T-helper 1 cell (primary cell): ENCODE results near the gene HOOK2.
"Not testable (repeated sequence)": the region's sequence is repeated elsewhere in the genome, so short reads cannot be mapped to it uniquely, and the experiment has no call there.

ENCODE experiments used
- DNase-seq, 5 donors: peaks; one replicate each; pipeline ENCODE4 v3.0.0-alpha.2; 2012 to 2020
- total RNA-seq, 4 donors: gene quantifications; one replicate each; lab custom pipeline; 2026; lab: John Stamatoyannopoulos, UW

HOOK2 gene, protein sequence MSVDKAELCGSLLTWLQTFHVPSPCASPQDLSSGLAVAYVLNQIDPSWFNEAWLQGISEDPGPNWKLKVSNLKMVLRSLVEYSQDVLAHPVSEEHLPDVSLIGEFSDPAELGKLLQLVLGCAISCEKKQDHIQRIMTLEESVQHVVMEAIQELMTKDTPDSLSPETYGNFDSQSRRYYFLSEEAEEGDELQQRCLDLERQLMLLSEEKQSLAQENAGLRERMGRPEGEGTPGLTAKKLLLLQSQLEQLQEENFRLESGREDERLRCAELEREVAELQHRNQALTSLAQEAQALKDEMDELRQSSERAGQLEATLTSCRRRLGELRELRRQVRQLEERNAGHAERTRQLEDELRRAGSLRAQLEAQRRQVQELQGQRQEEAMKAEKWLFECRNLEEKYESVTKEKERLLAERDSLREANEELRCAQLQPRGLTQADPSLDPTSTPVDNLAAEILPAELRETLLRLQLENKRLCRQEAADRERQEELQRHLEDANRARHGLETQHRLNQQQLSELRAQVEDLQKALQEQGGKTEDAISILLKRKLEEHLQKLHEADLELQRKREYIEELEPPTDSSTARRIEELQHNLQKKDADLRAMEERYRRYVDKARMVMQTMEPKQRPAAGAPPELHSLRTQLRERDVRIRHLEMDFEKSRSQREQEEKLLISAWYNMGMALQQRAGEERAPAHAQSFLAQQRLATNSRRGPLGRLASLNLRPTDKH
- 18.8 to 36.9 (median 21.6) reads per million in 4 donors for total RNA-seq

DNA sequence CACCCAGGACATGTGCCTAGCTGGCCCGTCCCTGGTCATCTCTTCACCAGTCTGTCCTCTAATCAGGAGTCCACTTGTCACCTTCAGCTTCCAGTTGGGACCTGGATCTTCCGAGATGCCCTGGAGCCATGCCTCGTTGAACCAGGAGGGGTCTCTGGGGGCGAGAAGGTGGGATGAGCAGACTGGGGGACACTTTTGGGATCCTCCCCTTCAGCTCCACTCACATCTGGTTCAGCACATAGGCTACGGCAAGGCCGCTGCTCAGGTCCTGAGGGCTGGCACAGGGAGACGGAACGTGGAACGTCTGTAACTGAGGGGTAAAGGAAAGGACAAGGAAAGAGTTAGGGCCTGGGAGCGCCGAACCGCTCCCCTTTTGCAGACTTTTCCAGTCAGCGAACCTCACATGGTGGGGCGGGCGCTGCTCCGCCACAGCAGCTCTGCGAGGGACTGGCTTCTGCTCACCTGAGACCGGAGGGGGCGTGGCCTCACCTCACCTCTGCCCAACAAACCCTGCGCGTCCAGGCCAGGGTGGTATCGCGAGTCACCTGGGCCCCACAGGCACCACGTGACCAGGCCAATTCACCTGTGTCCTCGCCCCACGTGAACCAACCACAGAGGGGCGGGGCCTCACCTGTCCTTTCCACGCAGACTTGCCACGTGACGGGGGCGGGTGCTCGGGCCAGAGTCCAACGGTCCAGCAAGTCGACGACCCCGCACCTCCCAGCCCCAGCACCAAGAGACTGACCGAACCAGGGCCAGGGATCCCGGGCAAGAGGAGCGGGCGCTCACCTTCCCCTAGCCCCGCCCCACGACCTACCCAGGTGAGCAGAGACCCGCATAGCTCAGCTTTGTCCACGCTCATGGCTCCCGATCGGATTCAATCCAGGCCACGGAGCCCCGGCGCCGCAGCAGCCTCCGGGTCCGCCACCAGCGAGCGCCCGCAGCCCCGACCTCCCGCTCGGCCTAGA is at the start of gene HOOK2:
Gene HOOK2, minus strand, starts transcription at position 965 of the 968 bp plus-strand sequence. Its CDS starts 103 bp downstream, at position 862.
- peak in 1 of 5 donors; percentile 45 for DNase-seq

DNA sequence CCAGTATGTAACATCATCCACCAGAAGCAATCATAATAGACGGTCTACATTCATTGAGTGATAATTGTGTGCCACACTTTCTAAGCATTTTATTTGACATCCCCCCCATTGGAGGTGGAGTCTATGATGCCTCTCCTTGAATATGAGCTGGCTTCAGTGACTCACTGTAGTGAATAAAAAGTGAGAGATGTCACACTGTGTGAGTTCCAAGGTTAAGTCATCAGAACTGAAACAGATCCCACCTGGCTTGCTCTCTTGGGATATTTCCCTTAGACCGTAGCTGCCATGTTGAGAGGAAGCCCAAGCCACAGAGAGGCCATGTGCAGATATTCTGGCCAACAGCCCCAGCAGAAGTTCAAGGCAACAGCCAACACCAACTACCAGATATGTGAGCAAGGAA is 46.4 kb upstream of the HOOK2 start:
- DNase-seq = no peak

DNA sequence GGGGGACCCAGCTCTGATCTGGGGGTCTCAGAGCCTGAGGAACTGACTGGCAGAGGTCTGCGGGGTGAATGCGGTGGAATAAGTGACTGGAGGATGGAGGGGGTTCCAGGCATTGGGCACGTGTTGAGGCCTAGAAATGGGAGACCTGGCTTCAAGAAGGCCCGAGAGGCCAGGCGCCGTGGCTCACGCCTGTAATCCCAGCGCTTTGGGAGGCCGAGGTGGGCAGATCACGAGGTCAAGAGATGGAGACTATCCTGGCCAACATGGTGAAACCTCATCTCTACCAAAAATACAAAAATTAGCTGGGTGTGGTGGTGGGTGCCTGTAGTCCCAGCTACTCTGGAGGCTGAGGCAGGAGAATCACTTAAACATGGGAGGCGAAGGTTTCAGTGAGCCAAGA is 42.5 kb upstream of the HOOK2 start:
- DNase-seq = not testable (repeated sequence)

DNA sequence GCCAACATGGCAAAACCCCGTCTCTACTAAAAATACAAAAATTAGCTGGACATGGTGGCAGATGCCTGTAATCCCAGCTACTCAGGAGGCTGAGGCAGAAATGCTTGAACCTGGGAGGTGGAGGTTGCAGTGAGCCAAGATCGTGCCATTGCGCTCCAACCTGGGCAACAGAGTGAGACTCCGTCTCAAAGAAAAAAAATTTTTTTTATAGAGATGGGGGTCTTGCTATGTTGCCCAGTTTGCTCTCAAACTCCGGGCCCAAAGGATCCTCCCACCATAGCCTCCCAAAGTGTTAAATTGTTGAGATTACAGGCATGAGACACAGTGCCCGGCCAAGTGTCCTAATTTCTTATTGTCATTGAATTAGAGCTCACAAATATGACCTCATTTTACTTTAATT is 41.8 kb upstream of the HOOK2 start:
- DNase-seq = not testable (repeated sequence)

DNA sequence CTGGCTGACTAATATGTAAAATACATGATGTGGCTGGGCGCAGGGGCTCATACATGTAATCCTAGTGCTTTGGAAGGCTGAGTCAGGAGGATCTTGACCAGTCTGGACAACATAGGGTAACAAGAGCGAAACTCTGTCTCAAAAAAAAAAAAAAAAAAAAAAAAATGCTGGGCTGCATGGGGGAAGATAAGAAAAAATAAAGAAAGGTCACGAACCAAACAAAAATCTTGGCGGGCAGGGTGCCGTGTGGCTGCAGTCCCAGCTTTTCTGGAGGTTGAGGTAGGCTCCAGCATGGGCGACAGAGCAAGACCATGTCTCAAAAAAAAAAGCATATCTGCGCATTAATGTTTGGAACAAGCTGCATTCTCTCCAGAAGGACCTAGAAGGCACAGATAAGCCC is 39.7 kb upstream of the HOOK2 start:
- DNase-seq = no peak

DNA sequence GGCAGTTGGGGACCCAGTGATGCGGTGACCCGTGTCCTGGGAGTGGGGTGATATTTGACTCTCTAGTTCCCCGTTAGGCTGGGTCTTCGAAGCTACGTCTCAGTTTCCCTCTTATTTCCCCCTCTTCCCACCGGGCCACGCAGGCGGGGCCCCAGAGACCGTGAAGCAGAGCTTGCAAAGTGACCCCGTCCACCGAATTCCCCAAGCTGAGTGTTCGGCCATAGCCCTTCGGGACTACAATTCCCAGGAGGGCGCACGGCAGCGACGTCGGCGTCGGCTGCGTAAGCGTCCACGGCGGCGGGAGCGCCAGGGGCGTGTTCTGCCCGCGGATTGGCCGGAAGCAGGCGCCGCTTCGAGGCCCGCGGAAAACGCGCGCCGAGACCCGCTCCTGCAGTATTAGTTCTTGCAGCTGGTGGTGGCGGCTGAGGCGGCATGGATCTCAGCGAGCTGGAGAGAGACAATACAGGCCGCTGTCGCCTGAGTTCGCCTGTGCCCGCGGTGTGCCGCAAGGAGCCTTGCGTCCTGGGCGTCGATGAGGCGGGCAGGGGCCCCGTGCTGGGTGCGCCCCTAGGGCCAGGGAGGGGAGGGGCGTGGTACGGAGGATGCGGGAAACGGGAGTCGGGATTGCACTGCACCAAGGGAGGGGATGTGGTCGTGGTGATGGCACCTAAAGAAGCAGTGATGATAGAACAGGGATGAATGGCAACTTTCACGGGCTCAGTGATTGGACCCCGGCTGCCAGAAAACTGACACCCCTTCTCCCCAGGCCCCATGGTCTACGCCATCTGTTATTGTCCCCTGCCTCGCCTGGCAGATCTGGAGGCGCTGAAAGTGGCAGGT is 31.1 kb upstream of the HOOK2 start, which contains the start of gene RNASEH2A:
Gene RNASEH2A, plus strand, starts transcription at position 343 of the 840 bp plus-strand sequence. Its CDS starts 90 bp downstream, at position 433.
- peak; percentile 67 to 91 (median 78) for DNase-seq

DNA sequence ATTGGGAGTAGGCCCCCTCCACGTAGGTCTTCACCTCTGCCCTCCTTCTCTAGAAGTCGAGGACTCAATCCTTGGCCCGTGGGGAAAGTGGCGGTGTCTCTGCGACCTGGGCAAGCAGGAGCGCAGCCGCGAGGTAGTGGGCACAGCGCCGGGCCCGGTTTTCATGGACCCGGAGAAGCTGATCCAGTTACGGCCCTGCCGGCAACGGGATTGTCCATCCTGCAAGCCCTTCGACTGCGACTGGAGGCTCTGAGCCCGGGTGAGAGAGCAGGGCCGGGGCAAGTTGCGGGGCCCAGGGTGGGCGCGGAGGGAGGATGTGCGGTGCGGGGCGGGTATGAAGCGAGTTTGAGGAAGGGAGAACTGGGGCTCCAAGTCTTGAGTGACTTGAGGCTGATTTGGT is 28.7 kb upstream of the HOOK2 start:
- DNase-seq = no peak

DNA sequence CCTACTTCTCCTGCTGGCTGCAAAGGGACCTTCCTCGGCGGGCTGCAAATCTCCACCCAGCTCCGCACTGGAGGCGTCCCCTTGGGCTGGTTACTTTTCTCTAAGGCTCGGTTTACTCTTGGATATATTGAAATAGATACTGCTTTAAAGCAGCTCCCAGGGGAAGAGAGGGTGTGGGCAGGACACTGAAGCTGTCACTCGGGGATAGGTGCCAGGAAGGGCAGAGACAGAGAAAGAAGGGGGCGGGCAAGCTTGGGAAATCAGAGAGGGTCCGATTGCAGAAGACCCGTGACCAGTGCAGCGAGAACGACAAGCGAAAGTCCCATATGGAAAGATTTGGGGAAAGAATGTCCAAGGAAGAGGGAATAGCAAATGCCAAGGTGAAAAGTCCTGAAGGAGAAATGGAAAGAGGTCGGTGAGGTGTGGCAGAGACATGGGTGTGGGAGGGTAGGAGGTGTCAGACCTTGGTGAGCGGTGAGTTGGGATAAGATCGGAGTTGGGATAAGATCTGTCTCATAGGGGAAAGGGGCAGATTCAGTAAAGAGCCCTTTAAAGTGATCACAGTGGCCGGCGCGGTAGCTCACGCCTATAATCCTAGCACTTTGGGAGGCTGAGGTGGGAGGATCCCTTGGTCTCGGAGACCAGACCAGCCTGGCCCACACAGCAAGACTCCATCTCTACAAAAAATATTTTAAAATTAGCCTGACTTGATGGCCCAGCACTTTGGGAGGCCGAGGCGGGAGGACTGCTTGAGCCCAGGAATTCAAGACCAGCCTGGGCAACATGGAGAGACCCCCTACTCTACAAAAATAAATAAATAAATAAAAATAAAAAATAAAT is 27.1 kb upstream of the HOOK2 start:
- no peak for DNase-seq

DNA sequence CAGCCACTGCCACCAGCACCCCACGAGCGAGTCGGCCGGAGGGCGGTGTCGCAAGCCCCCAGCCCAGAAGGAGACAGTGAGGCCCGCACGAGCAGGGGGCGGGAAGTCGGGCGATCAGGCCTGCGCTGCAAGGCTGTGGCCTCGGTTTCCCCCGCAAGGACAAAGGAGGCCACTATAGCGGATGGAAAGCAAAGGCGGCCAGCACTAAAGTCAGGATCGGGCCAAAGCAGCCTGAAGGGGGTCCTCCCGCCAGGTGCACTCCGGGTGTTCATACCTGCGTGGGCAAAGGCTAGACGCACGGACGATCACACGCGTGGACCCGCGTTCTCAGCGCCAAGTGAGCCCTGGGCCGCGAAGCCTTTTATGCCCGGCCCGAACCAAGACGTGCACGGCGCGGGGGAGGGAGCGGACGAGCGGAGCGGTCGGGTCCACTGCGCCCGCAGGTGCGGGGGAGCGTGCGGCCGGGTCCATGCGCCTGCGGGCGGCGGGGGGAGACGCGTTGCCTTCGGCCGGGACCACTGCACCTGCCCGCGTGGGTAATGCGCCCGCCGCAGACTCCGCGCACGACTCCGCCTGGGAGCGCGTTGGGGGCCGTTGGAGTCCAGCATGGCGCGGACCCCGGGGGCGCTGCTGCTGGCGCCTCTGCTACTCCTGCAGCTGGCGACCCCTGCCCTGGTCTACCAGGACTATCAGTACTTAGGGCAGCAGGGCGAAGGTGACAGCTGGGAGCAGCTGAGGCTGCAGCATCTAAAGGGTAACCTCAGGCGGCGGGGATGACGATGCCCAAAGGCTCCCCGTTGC is 26.3 kb upstream of the HOOK2 start, which contains the start of the genes PRDX2 and THSD8:
Gene PRDX2, minus strand, starts transcription at position 335 of the 801 bp plus-strand sequence. CDS start 539 bp downstream, outside the sequence.
Gene THSD8, plus strand, starts transcription at position 604 of the 801 bp plus-strand sequence. Its CDS starts 3 bp downstream, at position 607.
- DNase-seq = peak in 2 of 5 donors; percentile 59 to 86

DNA sequence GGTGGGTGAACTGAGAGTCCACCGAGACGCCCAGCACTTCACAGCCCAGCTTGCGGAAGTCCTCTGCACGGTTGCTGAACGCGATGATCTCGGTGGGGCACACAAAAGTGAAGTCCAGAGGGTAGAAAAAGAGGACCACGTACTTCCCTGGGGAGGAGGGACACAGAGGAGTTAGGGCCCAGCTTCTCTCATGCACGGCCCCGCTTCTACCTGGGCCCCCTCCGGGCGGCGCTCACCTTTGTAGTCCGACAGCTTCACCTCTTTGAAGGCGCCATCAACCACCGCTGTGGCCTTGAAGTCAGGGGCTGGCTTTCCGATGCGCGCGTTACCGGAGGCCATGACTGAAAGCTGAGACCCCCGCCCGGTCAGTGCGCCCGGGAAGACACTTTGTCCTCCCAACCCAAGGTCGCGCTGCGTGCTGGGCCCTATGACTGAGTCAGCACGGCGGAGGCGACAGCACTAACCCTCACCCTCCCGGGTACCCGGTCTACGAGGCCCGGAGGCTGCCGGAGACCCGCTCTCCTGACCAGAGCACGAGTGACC is 25.6 kb upstream of the HOOK2 start:
- no peak for DNase-seq

DNA sequence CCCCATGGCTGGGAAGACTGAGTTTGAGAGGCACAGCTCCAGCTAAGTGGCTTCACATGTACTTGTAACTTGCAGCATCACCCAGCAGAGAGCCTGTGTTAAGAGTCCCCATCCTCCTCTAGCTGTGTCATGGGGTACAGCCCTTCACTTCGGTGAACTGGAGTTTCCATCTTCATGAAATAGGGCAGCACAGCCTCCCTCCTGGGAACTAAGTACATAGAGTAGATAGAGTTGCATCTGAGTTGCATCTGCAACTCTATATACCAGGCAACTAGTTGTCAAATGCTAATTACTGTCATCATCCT is 25.1 kb upstream of the HOOK2 start:
- DNase-seq = no peak

DNA sequence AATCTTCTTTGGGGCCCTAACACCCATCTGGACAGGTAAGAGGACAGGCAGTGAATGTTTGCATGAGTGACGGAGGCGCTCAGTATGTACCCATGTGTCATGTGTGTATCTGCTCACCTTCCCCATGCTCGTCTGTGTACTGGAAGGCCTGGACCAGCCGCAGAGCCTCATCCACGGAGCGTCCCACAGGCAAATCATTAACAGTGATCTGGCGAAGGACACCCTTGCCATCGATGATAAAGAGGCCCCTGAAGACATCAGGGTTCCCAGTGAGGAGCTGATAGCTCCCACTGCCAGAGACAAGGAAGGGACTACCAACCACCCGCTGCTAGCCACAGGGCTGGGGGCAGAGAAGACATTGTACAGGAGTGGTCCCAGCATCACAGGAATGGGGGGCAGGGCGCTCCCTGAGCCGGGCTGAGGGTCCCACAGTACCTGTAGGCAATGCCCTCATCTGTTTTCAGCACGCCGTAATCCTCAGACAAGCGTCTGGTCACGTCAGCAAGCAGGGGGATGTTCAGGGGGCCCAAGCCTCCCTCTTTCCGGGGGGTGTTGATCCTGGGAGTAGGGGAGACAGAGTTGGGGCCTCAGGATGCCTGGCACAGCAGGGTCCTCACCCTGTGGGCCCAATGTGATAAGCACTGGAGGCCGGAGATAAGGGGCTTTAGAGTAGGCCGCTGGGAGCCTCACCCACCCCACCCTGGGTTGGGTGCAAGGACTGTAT is 24.6 kb upstream of the HOOK2 start:
- DNase-seq = no peak

DNA sequence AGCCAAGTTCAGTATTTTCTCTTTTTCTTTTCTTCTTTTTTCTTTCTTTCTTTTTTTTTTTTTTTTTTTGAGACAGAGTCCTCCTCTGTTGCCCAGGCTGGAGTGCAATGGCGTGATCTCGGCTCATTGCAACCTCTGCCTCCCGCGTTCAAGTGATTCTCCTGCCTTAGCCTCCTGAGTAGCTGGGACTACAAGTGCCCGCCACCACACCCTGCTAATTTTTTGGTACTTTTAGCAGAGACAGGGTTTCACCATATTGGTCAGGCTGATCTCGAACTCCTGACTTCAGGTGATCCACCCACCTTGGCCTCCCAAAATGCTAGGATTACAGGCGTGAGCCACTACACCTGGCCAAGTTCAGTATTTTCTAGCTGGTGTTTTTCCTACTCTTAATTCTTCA is 22.3 kb upstream of the HOOK2 start:
- not testable (repeated sequence) for DNase-seq

DNA sequence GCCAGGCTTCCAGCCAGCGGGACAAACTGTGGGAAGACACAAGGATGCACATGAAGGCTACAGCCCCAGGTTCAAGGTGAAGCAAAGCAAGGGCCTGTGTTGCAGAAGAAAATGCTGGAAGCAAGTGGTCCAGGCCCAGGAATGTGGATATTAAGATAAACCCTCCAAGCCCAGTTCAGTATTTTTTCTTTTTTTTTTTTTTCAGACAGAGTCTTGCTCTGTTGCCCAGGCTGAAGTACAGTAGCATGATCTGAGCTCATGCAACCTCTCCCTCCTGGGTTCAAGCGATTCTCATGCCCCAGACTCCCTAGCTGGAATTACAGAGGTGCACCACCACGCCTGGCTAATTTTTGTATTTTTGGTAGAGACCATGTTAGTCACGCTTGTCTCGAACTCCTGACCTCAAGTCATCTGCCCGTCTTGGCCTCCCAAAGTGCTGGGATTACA is 21.8 kb upstream of the HOOK2 start:
- no peak for DNase-seq

DNA sequence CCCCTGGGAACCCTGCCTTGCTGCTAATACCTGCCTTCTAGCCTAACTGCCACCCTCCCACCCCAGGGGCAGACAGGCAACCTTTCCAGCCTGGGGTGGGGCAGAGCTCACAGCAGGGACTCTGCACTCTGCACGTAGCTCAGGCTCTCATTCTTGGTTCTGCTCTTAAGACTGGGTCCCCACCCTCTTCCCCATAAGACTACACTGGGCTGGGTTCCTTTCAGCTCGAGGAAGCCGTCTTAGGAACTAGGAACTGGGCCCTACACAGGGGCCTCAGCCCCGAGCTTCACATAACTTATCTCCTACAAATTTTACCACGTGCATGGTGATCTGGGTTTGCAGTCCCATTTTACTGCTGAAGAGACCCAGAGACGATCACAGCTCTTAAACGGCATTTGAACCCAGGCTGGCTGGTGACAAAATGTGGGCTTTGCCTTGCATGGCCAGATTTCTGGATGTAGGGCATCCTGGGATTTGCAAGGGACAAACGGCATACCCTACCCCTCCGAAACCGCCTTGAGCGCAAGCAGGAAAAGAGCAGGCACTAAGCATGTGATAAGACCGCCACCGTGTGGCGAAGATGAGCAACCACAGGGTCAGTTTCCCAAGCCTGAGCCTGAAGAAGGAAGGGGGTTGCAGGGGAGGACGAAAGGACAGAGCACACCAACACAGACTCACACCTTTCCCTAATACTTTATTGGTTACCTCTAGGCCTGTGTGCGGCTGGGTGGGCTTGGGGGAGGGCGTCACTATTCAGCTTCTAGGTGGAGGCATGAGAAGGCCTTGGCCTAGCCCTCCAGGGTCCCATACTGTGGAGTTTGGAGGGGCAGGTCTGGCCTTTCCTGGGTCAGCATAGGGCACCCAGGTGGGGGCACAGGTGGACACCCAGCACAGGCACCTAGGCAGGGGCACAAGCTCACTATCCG is 21.1 kb upstream of the HOOK2 start:
- DNase-seq = peak; percentile 47 to 82 (median 62)

DNA sequence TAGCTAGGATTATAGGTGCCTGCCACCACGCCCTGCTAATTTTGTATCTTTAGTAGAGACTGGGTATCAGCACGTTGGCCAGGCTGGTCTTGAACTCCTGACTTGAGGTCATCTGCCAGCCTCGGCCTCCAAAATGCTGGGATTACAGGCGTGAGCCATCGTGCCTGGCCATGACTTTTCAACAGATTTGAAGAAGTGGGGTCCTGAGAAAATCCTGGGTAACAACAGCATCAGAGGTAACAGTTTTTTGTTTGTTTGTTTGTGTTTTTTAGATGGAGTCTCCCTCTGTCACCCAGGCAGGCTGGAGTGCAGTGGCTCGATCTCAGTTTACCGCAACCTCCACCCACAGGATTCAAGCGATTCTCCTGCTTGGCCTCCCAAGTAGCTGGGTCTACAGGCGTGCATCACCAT is 19.6 kb upstream of the HOOK2 start:
- DNase-seq = no peak

DNA sequence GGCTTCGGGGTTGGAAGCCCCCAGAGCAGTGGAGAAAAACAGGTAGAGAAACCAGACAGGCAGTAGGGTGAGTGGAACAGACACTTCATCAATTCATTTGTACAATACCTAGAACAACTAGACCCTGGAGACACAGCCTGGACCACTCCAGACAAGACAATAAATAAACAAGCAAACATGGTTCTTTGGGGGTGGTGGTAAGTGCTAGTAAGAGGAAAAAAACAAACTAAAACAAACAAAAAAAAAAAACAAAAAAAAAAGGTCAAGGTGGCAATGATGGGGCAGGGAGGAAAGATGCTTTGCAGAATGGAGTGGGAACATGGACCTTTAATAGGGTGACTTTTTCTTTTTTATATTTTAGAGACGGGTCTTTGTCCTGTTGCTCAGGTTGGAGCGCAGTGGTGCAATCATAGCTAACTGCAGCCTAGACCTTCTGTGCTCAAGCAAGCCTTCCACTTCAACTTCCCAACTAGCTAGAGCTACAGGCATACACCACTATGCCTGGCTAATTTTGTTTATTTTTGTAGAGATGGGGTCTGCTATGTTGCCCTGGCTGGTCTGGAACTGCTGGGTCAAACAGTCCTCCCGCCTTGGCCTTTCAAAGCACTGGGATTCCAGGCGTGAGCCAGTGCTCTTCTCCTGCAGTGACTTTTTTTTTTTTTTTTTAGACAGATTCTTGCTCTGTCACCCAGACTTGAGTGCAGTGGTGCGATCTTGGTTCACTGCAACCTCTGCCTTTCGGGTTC is 19.0 kb upstream of the HOOK2 start:
- DNase-seq = peak in 1 of 5 donors; percentile 43
